ENCODE measurements around the gene PLCH1. TPM values are rescaled to one million over a fixed set of nuclear protein-coding genes. Genes with fewer than 3 reads are reported as not detected.

PLCH1 gene
- total RNA-seq, 1 donor = 11.7 TPM

- DNase-seq (ENCODE audit: low read depth) = no peak
- no peak for TF ChIP-seq CTCF (IDR thresholded peaks at IDR 0.05; ENCODE audit: insufficient read depth, low read depth, low read length)
- H3K4me3 ChIP-seq (ENCODE audit: low read depth, low read length) = no peak overlapping the region
Measured at GRCh38 chr3:155651489-155652218, 93.2 kb downstream of the PLCH1 start.

- no peak overlapping the region for H3K4me3 ChIP-seq (ENCODE audit: low read depth, low read length)
- DNase-seq (ENCODE audit: low read depth) = no peak
- no peak for TF ChIP-seq CTCF (IDR thresholded peaks at IDR 0.05; ENCODE audit: insufficient read depth, low read depth, low read length)
Measured at GRCh38 chr3:155648013-155648591, 96.8 kb downstream of the PLCH1 start.

GRCh38 chr3:155647206-155647605 is 97.7 kb downstream of the PLCH1 start:
- H3K4me3 ChIP-seq (ENCODE audit: low read depth, low read length) = no peak overlapping the region
- no peak for DNase-seq (ENCODE audit: low read depth)
- TF ChIP-seq CTCF (IDR thresholded peaks at IDR 0.05; ENCODE audit: insufficient read depth, low read depth, low read length) = no peak

GRCh38 chr3:155646669-155647068 is 98.2 kb downstream of the PLCH1 start:
- TF ChIP-seq CTCF (IDR thresholded peaks at IDR 0.05; ENCODE audit: insufficient read depth, low read depth, low read length) = no peak
- H3K4me3 ChIP-seq (ENCODE audit: low read depth, low read length) = no peak overlapping the region
- DNase-seq (ENCODE audit: low read depth) = no peak

- no peak overlapping the region for H3K4me3 ChIP-seq (ENCODE audit: low read depth, low read length)
- no peak for TF ChIP-seq CTCF (IDR thresholded peaks at IDR 0.05; ENCODE audit: insufficient read depth, low read depth, low read length)
- DNase-seq (ENCODE audit: low read depth) = no peak
Measured at GRCh38 chr3:155646128-155646527, 98.7 kb downstream of the PLCH1 start.

GRCh38 chr3:155643581-155644165 is 101.2 kb downstream of the PLCH1 start:
- no peak overlapping the region for H3K4me3 ChIP-seq (ENCODE audit: low read depth, low read length)
- no peak for TF ChIP-seq CTCF (IDR thresholded peaks at IDR 0.05; ENCODE audit: insufficient read depth, low read depth, low read length)
- peak; percentile 28 for DNase-seq (ENCODE audit: low read depth)
